H9 (cell line): ENCODE measurements around the gene GIGYF1. TPM values are rescaled to one million over a fixed set of nuclear protein-coding genes. Genes with fewer than 3 reads are reported as not detected.
"Not testable (repeated sequence)": the region's sequence is repeated elsewhere in the genome, so short reads cannot be mapped to it uniquely, and the experiment has no call there.

Experiments
- DNase-seq: peaks from one replicate; pipeline ENCODE4 v3.0.0-alpha.2; 2017
- H2AFZ ChIP-seq: one replicate; pipeline ENCODE4 v1.6.1; 2013; ENCODE audit warnings: mild to moderate bottlenecking, low read length, control low read depth, moderate library complexity
- H2AK5ac ChIP-seq: 2 replicates; pipeline ENCODE4 v1.6.1; 2013; ENCODE audit warnings: low read length, control low read depth, mixed read lengths; ENCODE audit not compliant: insufficient read length
- H2BK120ac ChIP-seq: one replicate; pipeline ENCODE4 v1.6.1; 2013; ENCODE audit warnings: low read depth, mild to moderate bottlenecking, low read length, control low read depth, inconsistent platforms; ENCODE audit not compliant: poor library complexity, severe bottlenecking
- H2BK12ac ChIP-seq: 2 replicates; pipeline ENCODE4 v1.6.1; 2013; ENCODE audit warnings: low read length, control low read depth, mixed read lengths, low read depth; ENCODE audit not compliant: insufficient read length
- H2BK15ac ChIP-seq: 2 replicates; pipeline ENCODE4 v1.6.1; 2013; ENCODE audit warnings: low read depth, low read length, control low read depth
- H2BK20ac ChIP-seq: one replicate; pipeline ENCODE4 v1.6.1; 2013; ENCODE audit warnings: low read depth, mild to moderate bottlenecking, low read length, control low read depth, inconsistent platforms; ENCODE audit not compliant: poor library complexity, severe bottlenecking
- H2BK5ac ChIP-seq: 2 replicates; pipeline ENCODE4 v1.6.1; 2013; ENCODE audit warnings: low read length, control low read depth, mixed read lengths; ENCODE audit not compliant: insufficient read length
- H3K14ac ChIP-seq: 2 replicates; pipeline ENCODE4 v1.6.1; 2013; ENCODE audit warnings: low read length, control low read depth; ENCODE audit not compliant: insufficient read depth
- H3K18ac ChIP-seq: 2 replicates; pipeline ENCODE4 v1.6.1; 2013; ENCODE audit warnings: low read depth, mild to moderate bottlenecking, mixed read lengths, low read length, control low read depth; ENCODE audit not compliant: insufficient read length
- H3K23ac ChIP-seq: 2 replicates; pipeline ENCODE4 v1.6.1; 2013; ENCODE audit warnings: low read length, control low read depth, mixed read lengths, low read depth; ENCODE audit not compliant: insufficient read length
- H3K23me2 ChIP-seq: 2 replicates; pipeline ENCODE4 v1.6.1; 2013; ENCODE audit warnings: low read depth, mild to moderate bottlenecking, mixed read lengths, low read length, control low read depth; ENCODE audit not compliant: insufficient read length, poor library complexity, severe bottlenecking
- H3K27ac ChIP-seq: 2 replicates; pipeline ENCODE4 v1.5.1; 2013; ENCODE audit warnings: low read length, control low read depth, mixed read lengths, low read depth; ENCODE audit not compliant: insufficient read length
- H3K27me3 ChIP-seq: 2 replicates; pipeline ENCODE4 v1.6.1; 2013; ENCODE audit warnings: low read length, control low read depth, inconsistent platforms; ENCODE audit not compliant: insufficient read depth
- H3K4ac ChIP-seq: 2 replicates; pipeline ENCODE4 v1.6.1; 2013; ENCODE audit warnings: low read depth, mild to moderate bottlenecking, control low read depth, inconsistent platforms, low read length, moderate library complexity
- H3K4me1 ChIP-seq: 2 replicates; pipeline ENCODE4 v1.6.1; 2013; ENCODE audit warnings: low read length, control low read depth, inconsistent platforms; ENCODE audit not compliant: insufficient read depth
- H3K4me2 ChIP-seq: 2 replicates; pipeline ENCODE4 v1.6.1; 2013; ENCODE audit warnings: low read length, control low read depth, mixed read lengths; ENCODE audit not compliant: insufficient read length, insufficient read depth
- H3K56ac ChIP-seq: 2 replicates; pipeline ENCODE4 v1.6.1; 2013; ENCODE audit warnings: low read depth, mild to moderate bottlenecking, mixed read lengths, low read length, control low read depth; ENCODE audit not compliant: insufficient read length
- H3K79me1 ChIP-seq: 2 replicates; pipeline ENCODE4 v1.6.1; 2013; ENCODE audit warnings: low read depth, mild to moderate bottlenecking, moderate library complexity, low read length, control low read depth, inconsistent platforms; ENCODE audit not compliant: insufficient read depth, poor library complexity, severe bottlenecking
- H3K79me2 ChIP-seq: 2 replicates; pipeline ENCODE4 v1.6.1; 2013; ENCODE audit warnings: low read length, control low read depth, inconsistent platforms; ENCODE audit not compliant: insufficient read depth
- H3K9ac ChIP-seq: 2 replicates; pipeline ENCODE4 v1.6.1; 2013; ENCODE audit warnings: low read length, control low read depth, mixed read lengths; ENCODE audit not compliant: insufficient read length; ENCODE audit errors: extremely low read depth
- H3K9me3 ChIP-seq: one replicate; pipeline ENCODE4 v1.6.1; 2013; ENCODE audit warnings: low read depth, low read length, inconsistent platforms; ENCODE audit not compliant: control insufficient read depth
- H3T11ph ChIP-seq: one replicate; pipeline ENCODE4 v1.6.1; 2013; ENCODE audit warnings: mild to moderate bottlenecking, low read length, control low read depth, inconsistent platforms
- H4K20me1 ChIP-seq: one replicate; pipeline ENCODE4 v1.6.1; 2013; ENCODE audit not compliant: control insufficient read depth, insufficient read length, insufficient read depth
- H4K5ac ChIP-seq: 2 replicates; pipeline ENCODE4 v1.6.1; 2013; ENCODE audit warnings: low read depth, mild to moderate bottlenecking, mixed read lengths, low read length, control low read depth; ENCODE audit not compliant: insufficient read length
- H4K8ac ChIP-seq: replicated peaks from 2 replicates; pipeline ENCODE4 v1.6.1; 2013; ENCODE audit warnings: low read length, control low read depth, mixed read lengths, low read depth; ENCODE audit not compliant: insufficient read length
- H4K91ac ChIP-seq: 2 replicates; pipeline ENCODE4 v1.6.1; 2013; ENCODE audit warnings: low read depth, mild to moderate bottlenecking, moderate library complexity, mixed read lengths, low read length, control low read depth; ENCODE audit not compliant: insufficient read length
- H3K27ac Mint-ChIP-seq, 3 experiments: 2 replicates in 2 of 3; 3 replicates in 1 of 3; pipeline ENCODE4 v1.8.0; 2020 to 2021; ENCODE audit warnings: mixed read lengths in 3 of 3, mild to moderate bottlenecking in 1 of 3, moderate library complexity in 1 of 3
- H3K27me3 Mint-ChIP-seq: 2 replicates; pipeline ENCODE4 v1.8.0; 2021; ENCODE audit warnings: low read depth, mild to moderate bottlenecking, moderate library complexity, mixed read lengths
- H3K36me3 Mint-ChIP-seq, 3 experiments: 2 replicates in 2 of 3; 3 replicates in 1 of 3; pipeline ENCODE4 v1.8.0; 2020 to 2021; ENCODE audit warnings: low read depth in 3 of 3, mixed read lengths in 3 of 3; ENCODE audit not compliant: insufficient read depth in 1 of 3
- H3K4me1 Mint-ChIP-seq, 2 experiments: 2 replicates each; pipeline ENCODE4 v1.8.0; 2020; ENCODE audit warnings: mixed read lengths in 2 of 2
- H3K4me3 Mint-ChIP-seq, 2 experiments: 2 replicates in 1 of 2; 3 replicates in 1 of 2; pipeline ENCODE4 v1.8.0; 2020 to 2021; ENCODE audit warnings: mild to moderate bottlenecking in 2 of 2, mixed read lengths in 2 of 2, moderate library complexity in 1 of 2
- H3K9me3 Mint-ChIP-seq, 2 experiments: 2 replicates in 1 of 2; 3 replicates in 1 of 2; pipeline ENCODE4 v1.8.0; 2020; ENCODE audit warnings: mild to moderate bottlenecking in 2 of 2, mixed read lengths in 2 of 2, moderate library complexity in 1 of 2
- CTCF ChIP-seq: fragments of 200-600 bp; sonication (generic); conservative IDR thresholded peaks from 3 replicates; pipeline ENCODE4 v1.8.0; 2021; ENCODE audit warnings: antibody characterized with exemption, mild to moderate bottlenecking
- WGBS: extraction: QIAGEN DNeasy Blood & Tissue Kit; methylation state at CpG from one replicate; pipeline ENCODE4 v1.1.7; 2013; ENCODE audit warnings: missing lambda C conversion rate, low lambda C conversion rate, mixed read lengths; ENCODE audit not compliant: insufficient read length; ENCODE audit errors: extremely low coverage; 5-methylcytosine and 5-hydroxymethylcytosine counted together
- total RNA-seq: library from RNA; stranded (reverse); gene quantifications from 2 replicates; pipeline ENCODE4 v1.2.1, GENCODE V29; 2021

Gene GIGYF1
- total RNA-seq, 1 experiment from 2014 or later, result 104 TPM

DNA sequence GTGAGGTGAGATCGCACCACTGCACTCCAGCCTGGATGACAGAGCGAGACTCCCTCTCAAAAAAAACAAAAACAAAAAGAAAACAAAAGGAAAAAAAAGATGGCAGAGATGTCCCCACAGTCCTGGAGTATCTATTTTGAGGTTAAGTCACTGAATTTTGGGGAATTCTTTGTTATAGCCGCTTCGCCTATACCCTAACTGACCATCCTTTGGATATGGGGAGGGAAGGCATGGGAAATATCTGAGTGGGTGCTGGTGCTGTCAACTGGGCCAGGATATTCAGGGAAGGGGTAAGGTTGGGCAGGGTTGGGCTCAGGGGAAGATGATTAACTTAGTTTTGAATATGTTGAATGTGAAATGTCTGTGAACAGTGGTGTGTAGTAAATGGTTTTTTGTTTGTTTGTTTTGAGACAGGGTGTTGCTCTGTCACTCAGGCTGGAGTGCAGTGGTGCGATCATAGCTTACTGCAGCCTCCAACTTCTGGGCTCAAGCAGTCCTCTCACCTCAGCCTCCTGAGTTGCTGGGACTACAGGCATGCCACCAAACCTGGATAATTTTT lies 28.8 kb downstream of the GIGYF1 start:
- H3K79me2 ChIP-seq, result no peaks in the 10 kb centered on the region
- no peak for DNase-seq
- Mint-ChIP-seq H3K4me3 (peak overlapping the region in 1 of 2 experiments; percentile 3; a peak in 1 of 5 replicates), H3K4me1 (peaks cover 9 to 11% of the 10 kb centered on the region in 2 experiments), H3K27me3 (peaks cover 28% of the 10 kb centered on the region), H3K27ac (no peak overlapping the region), H3K9me3 (no peaks in the 10 kb centered on the region; a peak in 2 of 5 replicates), H3K36me3 (no peaks in the 10 kb centered on the region; a peak in 1 of 7 replicates)
- H3K56ac ChIP-seq, result no peak overlapping the region
- H3K23ac ChIP-seq, result no peak overlapping the region
- no peaks in the 10 kb centered on the region for H3K79me1 ChIP-seq
- H3T11ph ChIP-seq, result no peak overlapping the region
- no peak overlapping the region for H2BK15ac ChIP-seq
- no peak overlapping the region for H2BK5ac ChIP-seq
- H3K14ac ChIP-seq, result no peak overlapping the region
- no peak overlapping the region for H4K5ac ChIP-seq
- H2AK5ac ChIP-seq, result no peak overlapping the region
- no peaks in the 10 kb centered on the region for H3K27me3 ChIP-seq
- no peak overlapping the region for H4K91ac ChIP-seq
- H3K4me1 ChIP-seq, result no peaks in the 10 kb centered on the region
- no peak overlapping the region for H3K27ac ChIP-seq
- H3K9me3 ChIP-seq, result no peaks in the 10 kb centered on the region
- no peak overlapping the region for H2BK12ac ChIP-seq
- no peak overlapping the region for H3K18ac ChIP-seq
- no peak overlapping the region for H2AFZ ChIP-seq
- H3K4ac ChIP-seq, result no peak overlapping the region
- no peak overlapping the region for H4K8ac ChIP-seq
- no peak overlapping the region for H2BK120ac ChIP-seq
- H2BK20ac ChIP-seq, result no peak overlapping the region
- H3K4me2 ChIP-seq, result no peak overlapping the region
- WGBS, result no CpG with 5 or more reads among the region's 5 CpGs
- no peak overlapping the region for H3K9ac ChIP-seq
- no peaks in the 10 kb centered on the region for H3K23me2 ChIP-seq
- no peak for TF ChIP-seq CTCF
- H4K20me1 ChIP-seq, result no peaks in the 10 kb centered on the region

- not testable (repeated sequence) for H3K4me2 ChIP-seq, H3K9me3 Mint-ChIP-seq, H4K5ac ChIP-seq, H3K4me1 ChIP-seq, H3K9me3 ChIP-seq, H2BK15ac ChIP-seq, H3K79me1 ChIP-seq, H2BK20ac ChIP-seq, H3K56ac ChIP-seq, H3K36me3 Mint-ChIP-seq, H3K79me2 ChIP-seq, H2AFZ ChIP-seq, H2BK120ac ChIP-seq, DNase-seq, H3K27ac Mint-ChIP-seq, H3K4ac ChIP-seq, H2BK12ac ChIP-seq, H4K20me1 ChIP-seq, H3T11ph ChIP-seq, H3K9ac ChIP-seq, H3K23ac ChIP-seq, H2BK5ac ChIP-seq, H4K91ac ChIP-seq, H3K4me3 Mint-ChIP-seq, H3K23me2 ChIP-seq, H3K18ac ChIP-seq, H4K8ac ChIP-seq, H3K27ac ChIP-seq, H3K27me3 ChIP-seq, H2AK5ac ChIP-seq, H3K14ac ChIP-seq
- H3K4me1 Mint-ChIP-seq, result peaks cover 9 to 11% of the 10 kb centered on the region in 2 experiments
- no CpG with 5 or more reads among the region's 12 CpGs for WGBS
- H3K27me3 Mint-ChIP-seq, result peaks cover 34% of the 10 kb centered on the region
Measured at GRCh38 chr7:100662194-100662776, 31.8 kb downstream of the GIGYF1 start.
